T-helper 22 cell (primary cell): ENCODE measurements around the gene PLA2G4A.

Experiments
- DNase-seq: peaks from one replicate; pipeline ENCODE4 v3.0.0-alpha.2; 2020; ENCODE audit warnings: low read depth

PLA2G4A gene

GRCh38 chr1:186828611-186829454 is at the start of gene PLA2G4A:
Gene PLA2G4A (plus strand): TSS chr1:186828949. CDS start chr1:186854355, 25,406 bp downstream.
- no peak for DNase-seq

- no peak for DNase-seq
Measured at GRCh38 chr1:186780076-186780475, 48.7 kb upstream of the PLA2G4A start.

- DNase-seq: no peak
Measured at GRCh38 chr1:186781730-186782129, 47.0 kb upstream of the PLA2G4A start.

- no peak for DNase-seq
Measured at GRCh38 chr1:186782791-186783190, 46.0 kb upstream of the PLA2G4A start.

- DNase-seq: no peak
Measured at GRCh38 chr1:186783193-186783592, 45.6 kb upstream of the PLA2G4A start.

GRCh38 chr1:186785503-186785902 is 43.2 kb upstream of the PLA2G4A start:
- DNase-seq: no peak

GRCh38 chr1:186790101-186790500 is 38.6 kb upstream of the PLA2G4A start:
- DNase-seq: no peak

GRCh38 chr1:186792870-186793581 is 35.7 kb upstream of the PLA2G4A start:
- no peak for DNase-seq

GRCh38 chr1:186793582-186793927 is 35.2 kb upstream of the PLA2G4A start:
- no peak for DNase-seq

GRCh38 chr1:186798960-186799688 is 29.6 kb upstream of the PLA2G4A start:
- DNase-seq: no peak

GRCh38 chr1:186799689-186800054 is 29.1 kb upstream of the PLA2G4A start:
- no peak for DNase-seq

- no peak for DNase-seq
Measured at GRCh38 chr1:186802388-186802787, 26.4 kb upstream of the PLA2G4A start.

- no peak for DNase-seq
Measured at GRCh38 chr1:186804679-186805078, 24.1 kb upstream of the PLA2G4A start.

GRCh38 chr1:186806477-186806876 is 22.3 kb upstream of the PLA2G4A start:
- no peak for DNase-seq

- no peak for DNase-seq
Measured at GRCh38 chr1:186807163-186807562, 21.6 kb upstream of the PLA2G4A start.

- no peak for DNase-seq
Measured at GRCh38 chr1:186811892-186812291, 16.9 kb upstream of the PLA2G4A start.

GRCh38 chr1:186812570-186812969 is 16.2 kb upstream of the PLA2G4A start:
- no peak for DNase-seq

- DNase-seq: no peak
Measured at GRCh38 chr1:186813420-186813819, 15.3 kb upstream of the PLA2G4A start.

- no peak for DNase-seq
Measured at GRCh38 chr1:186819126-186819525, 9.6 kb upstream of the PLA2G4A start.

- no peak for DNase-seq
Measured at GRCh38 chr1:186819563-186819962, 9.2 kb upstream of the PLA2G4A start.

GRCh38 chr1:186829686-186830587 is 1.2 kb downstream of the PLA2G4A start:
- DNase-seq: no peak

GRCh38 chr1:186831168-186831567 is 2.4 kb downstream of the PLA2G4A start:
- DNase-seq: no peak
